ENCODE data around the gene C10orf62. TPM values are rescaled to one million over a fixed set of nuclear protein-coding genes. Genes with fewer than 3 reads are reported as not detected.

The C10orf62 gene
- total and polyA plus RNA-seq, 2 donors (not counting 3 experiments of a cell fraction or from before 2014, with no cell fraction given) = not detected

- H3K4me2 ChIP-seq (ENCODE audit: insufficient read depth, low read length) = no peak overlapping the region
These were observed 4.6 kb upstream of the C10orf62 start for GRCh38 chr10:97584798-97585438.

More at GRCh38 chr10:97584798-97585438, 4.6 kb upstream of the C10orf62 start:
- H4K20me1 ChIP-seq (replicated peaks; ENCODE audit: control insufficient read depth, extremely low read depth, insufficient read depth, low read length) = no peaks in the 10 kb centered on the region
- ChIA-PET CTCF (interaction anchor here (1.0 to 2.1 kb wide), 6 partner anchors 9 to 28 kb away, joined by 4 to 11 read pairs (median 8); partner anchors contain the start of gene ANKRD2), POLR2A (no interaction called here)
- intact Hi-C loops (cut with micrococcal nuclease) (loop anchor here (1.0 kb wide), 1 partner anchor 11 kb away; no protein-coding TSS in a partner anchor), dilution Hi-C loops (cut with MboI; ENCODE audit: extremely low pct_ligation_motif_present, low sequenced_read_pairs) (no loop called here)
- H3K4me3 ChIP-seq (replicated peaks in 1 of 3; ENCODE audit: insufficient read depth in 1 of 3, low read depth in 1 of 3, low read length in 3 of 3) = no peak overlapping the region
- no peaks in the 10 kb centered on the region for H3K27me3 ChIP-seq (ENCODE audit: control insufficient read depth in 2 of 2, insufficient read depth in 2 of 2, low read length in 2 of 2)
- H2AFZ ChIP-seq (ENCODE audit: low read depth, low read length) = no peak overlapping the region
- no peaks in the 10 kb centered on the region for H3K36me3 ChIP-seq (ENCODE audit: control insufficient read depth in 2 of 2, extremely low read depth in 1 of 2, insufficient read depth in 2 of 2, low read length in 2 of 2)
- no peak overlapping the region for H3K9ac ChIP-seq (replicated peaks; ENCODE audit: extremely low read depth, insufficient read depth, low read length)
- no peak for DNase-seq (ENCODE audit: low read depth, low spot score)
- H3K79me2 ChIP-seq (ENCODE audit: control insufficient read depth, insufficient read depth, low read length) = no peaks in the 10 kb centered on the region
- TF ChIP-seq JUN (IDR thresholded peaks at IDR 0.05; ENCODE audit: borderline replicate concordance, insufficient read depth, insufficient read length, low read depth) = no peak
- no peak for TF ChIP-seq POLR2A (IDR thresholded peaks at IDR 0.05; ENCODE audit: low read depth, low read length)
- TF ChIP-seq GATA2 (IDR thresholded peaks at IDR 0.05; ENCODE audit: insufficient read depth, insufficient read length, low read depth, low read length) = no peak
- no peak for TF ChIP-seq MAX (IDR thresholded peaks at IDR 0.05; ENCODE audit: insufficient read depth, insufficient read length)
- TF ChIP-seq EZH2 (IDR thresholded peaks at IDR 0.05; ENCODE audit: borderline replicate concordance, low read depth, low read length, severe bottlenecking) = no peak
- TF ChIP-seq MYC (IDR thresholded peaks at IDR 0.05; ENCODE audit: low read depth, low read length) = no peak
- no peak for TF ChIP-seq POLR2AphosphoS5 (IDR thresholded peaks at IDR 0.05; ENCODE audit: insufficient read depth, low read depth, low read length)
- TF ChIP-seq FOS (IDR thresholded peaks at IDR 0.05; ENCODE audit: borderline replicate concordance, insufficient read depth, low read length) = no peak
- no peak for TF ChIP-seq CTCF (IDR thresholded peaks at IDR 0.05; ENCODE audit: extremely low read depth in 1 of 2, insufficient read depth in 1 of 2, low read depth in 1 of 2, low read length in 2 of 2)
- no peak overlapping the region for H3K27ac ChIP-seq (ENCODE audit: insufficient read depth, low read depth, low read length)
- no peaks in the 10 kb centered on the region for H3K9me3 ChIP-seq (replicated peaks; ENCODE audit: control insufficient read depth, insufficient read depth, low read length)
- FAIRE-seq = no peak
- no peaks in the 10 kb centered on the region for H3K9me1 ChIP-seq (replicated peaks; ENCODE audit: control insufficient read depth, extremely low read depth, insufficient read depth, low read length)
- no TSS peak for BruUV-seq (replicated peaks)
- no peaks in the 10 kb centered on the region for H3K4me1 ChIP-seq (ENCODE audit: control insufficient read depth, extremely low read depth, insufficient read depth, low read length)

All from endothelial cell of umbilical vein (primary cell).